Measurements from ENCODE around the gene STARD7. TPM values are rescaled to one million over a fixed set of nuclear protein-coding genes. Genes with fewer than 3 reads are reported as not detected.

The STARD7 gene
- total and polyA plus RNA-seq, 4 donors = 42.9 to 120 (median 59.7) TPM

- H3K27ac ChIP-seq (ENCODE audit: low read depth in 1 of 2, low read length in 2 of 2) = no peak overlapping the region
- no peaks in the 10 kb centered on the region for H3K9me3 ChIP-seq (ENCODE audit: control insufficient read depth in 4 of 4, low read length in 3 of 4)
- no peak overlapping the region for H3K9ac ChIP-seq (ENCODE audit: low read depth in 1 of 2, low read length in 2 of 2)
- WGBS = 69% methylated on average over 10 of the region's 10 CpGs
- H3K4me1 ChIP-seq (ENCODE audit: control insufficient read depth in 4 of 4, insufficient read depth in 4 of 4, low read length in 3 of 4) = peaks cover 7 to 22% (median 15%) of the 10 kb centered on the region in 4 donors
- DNase-seq (ENCODE audit: low spot score) = no peak
- no peaks in the 10 kb centered on the region for H3K27me3 ChIP-seq (ENCODE audit: control insufficient read depth in 4 of 4, insufficient read depth in 4 of 4, low read length in 3 of 4)
- H3K4me3 ChIP-seq (ENCODE audit: low read depth in 1 of 3, low read length in 3 of 3) = no peak overlapping the region
- TF ChIP-seq FOXA1 (IDR thresholded peaks at IDR 0.05) = no peak
- TF ChIP-seq REST (IDR thresholded peaks at IDR 0.05) = no peak
- no peak for TF ChIP-seq FOXA2 (IDR thresholded peaks at IDR 0.05)
- TF ChIP-seq YY1 (IDR thresholded peaks at IDR 0.05) = no peak
- TF ChIP-seq, protein P1, sequence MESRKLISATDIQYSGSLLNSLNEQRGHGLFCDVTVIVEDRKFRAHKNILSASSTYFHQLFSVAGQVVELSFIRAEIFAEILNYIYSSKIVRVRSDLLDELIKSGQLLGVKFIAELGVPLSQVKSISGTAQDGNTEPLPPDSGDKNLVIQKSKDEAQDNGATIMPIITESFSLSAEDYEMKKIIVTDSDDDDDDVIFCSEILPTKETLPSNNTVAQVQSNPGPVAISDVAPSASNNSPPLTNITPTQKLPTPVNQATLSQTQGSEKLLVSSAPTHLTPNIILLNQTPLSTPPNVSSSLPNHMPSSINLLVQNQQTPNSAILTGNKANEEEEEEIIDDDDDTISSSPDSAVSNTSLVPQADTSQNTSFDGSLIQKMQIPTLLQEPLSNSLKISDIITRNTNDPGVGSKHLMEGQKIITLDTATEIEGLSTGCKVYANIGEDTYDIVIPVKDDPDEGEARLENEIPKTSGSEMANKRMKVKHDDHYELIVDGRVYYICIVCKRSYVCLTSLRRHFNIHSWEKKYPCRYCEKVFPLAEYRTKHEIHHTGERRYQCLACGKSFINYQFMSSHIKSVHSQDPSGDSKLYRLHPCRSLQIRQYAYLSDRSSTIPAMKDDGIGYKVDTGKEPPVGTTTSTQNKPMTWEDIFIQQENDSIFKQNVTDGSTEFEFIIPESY (IDR thresholded peaks at IDR 0.05) = no peak
- TF ChIP-seq EGR1 (IDR thresholded peaks at IDR 0.05; ENCODE audit: low read depth in 2 of 2) = no peak
- no peak for TF ChIP-seq MAX (IDR thresholded peaks at IDR 0.05)
- TF ChIP-seq NR2F2 (IDR thresholded peaks at IDR 0.05) = no peak
- TF ChIP-seq HNF4G (IDR thresholded peaks at IDR 0.05) = no peak
- no peak for TF ChIP-seq RAD21 (IDR thresholded peaks at IDR 0.05)
- TF ChIP-seq, protein P2, sequence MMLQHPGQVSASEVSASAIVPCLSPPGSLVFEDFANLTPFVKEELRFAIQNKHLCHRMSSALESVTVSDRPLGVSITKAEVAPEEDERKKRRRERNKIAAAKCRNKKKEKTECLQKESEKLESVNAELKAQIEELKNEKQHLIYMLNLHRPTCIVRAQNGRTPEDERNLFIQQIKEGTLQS (IDR thresholded peaks at IDR 0.05) = no peak
- TF ChIP-seq, protein P3, sequence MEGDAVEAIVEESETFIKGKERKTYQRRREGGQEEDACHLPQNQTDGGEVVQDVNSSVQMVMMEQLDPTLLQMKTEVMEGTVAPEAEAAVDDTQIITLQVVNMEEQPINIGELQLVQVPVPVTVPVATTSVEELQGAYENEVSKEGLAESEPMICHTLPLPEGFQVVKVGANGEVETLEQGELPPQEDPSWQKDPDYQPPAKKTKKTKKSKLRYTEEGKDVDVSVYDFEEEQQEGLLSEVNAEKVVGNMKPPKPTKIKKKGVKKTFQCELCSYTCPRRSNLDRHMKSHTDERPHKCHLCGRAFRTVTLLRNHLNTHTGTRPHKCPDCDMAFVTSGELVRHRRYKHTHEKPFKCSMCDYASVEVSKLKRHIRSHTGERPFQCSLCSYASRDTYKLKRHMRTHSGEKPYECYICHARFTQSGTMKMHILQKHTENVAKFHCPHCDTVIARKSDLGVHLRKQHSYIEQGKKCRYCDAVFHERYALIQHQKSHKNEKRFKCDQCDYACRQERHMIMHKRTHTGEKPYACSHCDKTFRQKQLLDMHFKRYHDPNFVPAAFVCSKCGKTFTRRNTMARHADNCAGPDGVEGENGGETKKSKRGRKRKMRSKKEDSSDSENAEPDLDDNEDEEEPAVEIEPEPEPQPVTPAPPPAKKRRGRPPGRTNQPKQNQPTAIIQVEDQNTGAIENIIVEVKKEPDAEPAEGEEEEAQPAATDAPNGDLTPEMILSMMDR (IDR thresholded peaks at IDR 0.05; ENCODE audit: low read depth, low read length, missing input control) = no peak
- TF ChIP-seq JUND (IDR thresholded peaks at IDR 0.05) = no peak
- H3K36me3 ChIP-seq (ENCODE audit: control insufficient read depth in 4 of 4, insufficient read depth in 3 of 4, low read depth in 1 of 4, low read length in 3 of 4) = peaks cover 10 to 46% (median 41%) of the 10 kb centered on the region in 4 donors
Observed at GRCh38 chr2:96195410-96196066, 13.1 kb downstream of the STARD7 start.

DNA sequence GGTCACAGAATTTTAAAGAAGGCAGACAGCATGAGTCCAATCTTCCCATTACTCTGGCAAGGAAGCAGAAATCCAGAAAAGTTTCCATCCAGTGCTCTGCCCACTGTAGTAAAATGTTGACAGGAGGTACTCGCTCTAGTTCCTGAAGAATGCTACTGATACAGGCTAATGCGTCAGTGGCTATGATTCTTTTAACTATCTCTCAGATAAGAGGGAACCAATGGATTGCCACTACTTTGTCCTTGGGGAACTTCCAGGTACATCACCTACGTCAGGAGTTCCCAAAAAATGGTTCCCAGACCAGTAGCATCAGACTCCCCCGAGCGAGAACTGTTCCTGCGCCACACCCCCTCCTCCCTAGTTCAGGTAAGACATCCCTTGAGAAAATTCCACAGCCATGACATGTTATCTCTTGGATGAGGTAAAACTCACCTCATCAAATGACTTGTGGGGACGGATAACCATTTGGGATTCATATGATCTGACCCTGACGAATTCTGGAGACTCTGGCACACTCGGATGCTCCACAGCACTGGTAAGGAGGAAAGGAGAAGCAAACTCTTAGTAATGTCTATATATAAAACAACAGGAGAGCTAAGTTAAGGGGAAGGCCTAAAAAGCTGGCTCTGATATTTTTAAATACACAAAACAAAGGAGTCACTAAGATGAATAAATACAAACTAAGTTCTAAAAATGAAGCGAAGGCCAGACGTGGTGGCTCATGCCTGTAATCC lies 16.5 kb downstream of the STARD7 start:
- Histone ChIP-seq H3K27ac (ENCODE audit: low read depth in 1 of 2, low read length in 2 of 2) (no peak overlapping the region), H3K9me3 (ENCODE audit: control insufficient read depth in 4 of 4, low read length in 3 of 4) (no peaks in the 10 kb centered on the region)
- no peak for DNase-seq (ENCODE audit: low spot score)
- TF ChIP-seq, protein P2 (IDR thresholded peaks at IDR 0.05) = no peak
- TF ChIP-seq GABPA (IDR thresholded peaks at IDR 0.05 in 1 of 2, conservative IDR thresholded peaks at IDR 0.05 in 1 of 2) = no peak
- no peak for TF ChIP-seq SP1 (IDR thresholded peaks at IDR 0.05)
- no peak for TF ChIP-seq TAF1 (conservative IDR thresholded peaks at IDR 0.05)
- TF ChIP-seq, protein P3 (IDR thresholded peaks at IDR 0.05; ENCODE audit: low read depth, low read length, missing input control) = no peak
- TF ChIP-seq HNF4A (conservative IDR thresholded peaks at IDR 0.05) = no peak
- TF ChIP-seq RAD21 (IDR thresholded peaks at IDR 0.05) = no peak
- TF ChIP-seq HNF4G (IDR thresholded peaks at IDR 0.05) = no peak

More for the DNA sequence above, 16.5 kb downstream of the STARD7 start:
- Histone ChIP-seq H3K27me3 (ENCODE audit: control insufficient read depth in 4 of 4, insufficient read depth in 4 of 4, low read length in 3 of 4) (no peaks in the 10 kb centered on the region), H3K36me3 (ENCODE audit: control insufficient read depth in 4 of 4, insufficient read depth in 3 of 4, low read depth in 1 of 4, low read length in 3 of 4) (peaks cover 19 to 59% (median 50%) of the 10 kb centered on the region in 4 donors), H3K4me1 (ENCODE audit: control insufficient read depth in 4 of 4, insufficient read depth in 4 of 4, low read length in 3 of 4) (peaks cover 0 to 7% (median 3%) of the 10 kb centered on the region in 4 donors), H3K9ac (ENCODE audit: low read depth in 1 of 2, low read length in 2 of 2) (no peak overlapping the region), H3K4me3 (ENCODE audit: low read depth in 1 of 3, low read length in 3 of 3) (no peak overlapping the region)
- 96% methylated on average over 11 of the region's 11 CpGs for WGBS

Measured in liver (tissue), 9 donors.